Measurements from ENCODE around the gene BCL2L11. TPM values are rescaled to one million over a fixed set of nuclear protein-coding genes. Genes with fewer than 3 reads are reported as not detected.

The BCL2L11 gene
- total RNA-seq, 4 donors from 2014 or later: 8.9 to 27.0 (median 18.0) TPM

DNA sequence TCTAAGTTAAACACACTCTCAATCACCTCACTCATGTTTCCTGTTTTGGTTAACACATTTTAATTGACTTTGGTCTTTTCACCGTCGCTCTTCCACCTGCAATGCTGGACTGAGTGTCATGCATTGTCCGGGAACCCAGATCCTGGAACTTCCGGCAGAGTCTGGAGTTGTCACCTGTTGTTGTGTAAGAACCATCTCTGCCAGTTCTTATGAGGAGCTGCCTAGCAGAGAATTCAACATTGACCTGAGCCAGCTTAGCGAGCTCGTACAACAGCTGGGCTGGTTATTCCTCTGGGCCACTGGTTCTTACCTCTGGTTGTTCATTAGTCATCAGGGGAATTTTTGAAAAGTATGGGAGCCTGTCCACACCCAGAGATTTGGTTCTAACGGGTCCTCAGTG, 75.7 kb downstream of the BCL2L11 start:
- H3K27ac ChIP-seq: no peak overlapping the region
- H3K36me3 ChIP-seq: no peaks in the 10 kb centered on the region
- 75% methylated on average over 7 of the region's 7 CpGs for WGBS
- TF ChIP-seq POLR2AphosphoS5 (IDR thresholded peaks at IDR 0.05): no peak
- TF ChIP-seq EP300 (IDR thresholded peaks at IDR 0.05): no peak
- TF ChIP-seq POLR2A (IDR thresholded peaks at IDR 0.05): no peak
- no peak for TF ChIP-seq CTCF (IDR thresholded peaks at IDR 0.05)
- no peaks in the 10 kb centered on the region for H3K27me3 ChIP-seq
- no peak for DNase-seq (ENCODE audit: low spot score in 2 of 2)
- no peak overlapping the region for H3K4me3 ChIP-seq
- H3K4me1 ChIP-seq: no peaks in the 10 kb centered on the region
- H3K9me3 ChIP-seq: no peaks in the 10 kb centered on the region

GRCh38 chr2:111198701-111199100, 78.0 kb downstream of the BCL2L11 start:
- 87% methylated on average over 7 of the region's 9 CpGs for WGBS
- no peaks in the 10 kb centered on the region for H3K27me3 ChIP-seq
- H3K27ac ChIP-seq: no peak overlapping the region
- DNase-seq (ENCODE audit: low spot score in 2 of 2): no peak
- H3K36me3 ChIP-seq: no peaks in the 10 kb centered on the region
- no peaks in the 10 kb centered on the region for H3K4me1 ChIP-seq
- H3K9me3 ChIP-seq: no peaks in the 10 kb centered on the region
- H3K4me3 ChIP-seq: no peak overlapping the region
- no peak for TF ChIP-seq POLR2A (IDR thresholded peaks at IDR 0.05)
- TF ChIP-seq POLR2AphosphoS5 (IDR thresholded peaks at IDR 0.05): no peak
- TF ChIP-seq CTCF (IDR thresholded peaks at IDR 0.05): no peak
- no peak for TF ChIP-seq EP300 (IDR thresholded peaks at IDR 0.05)

DNA sequence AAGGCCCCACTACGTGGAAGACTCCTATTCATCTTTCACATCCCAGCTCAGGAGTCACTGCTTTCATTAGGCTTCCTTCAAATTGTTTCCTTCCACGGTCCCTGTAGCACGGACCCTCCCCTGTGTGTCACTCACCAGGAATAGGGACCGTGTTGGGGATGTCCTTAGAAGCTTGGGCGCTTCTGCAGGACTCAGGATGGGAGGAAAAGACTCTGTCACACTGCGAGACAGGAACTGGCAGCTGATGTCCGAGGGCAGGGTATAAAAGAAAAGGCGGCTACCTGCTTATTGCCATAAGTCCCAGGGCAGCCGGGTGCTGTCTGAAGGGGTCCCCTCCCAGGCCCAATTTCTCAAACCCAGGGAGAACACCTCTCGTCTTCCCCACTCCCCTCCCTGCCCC, 79.1 kb downstream of the BCL2L11 start:
- Histone ChIP-seq H3K36me3 (no peaks in the 10 kb centered on the region), H3K4me1 (no peaks in the 10 kb centered on the region), H3K27me3 (no peaks in the 10 kb centered on the region), H3K9me3 (no peaks in the 10 kb centered on the region), H3K27ac (no peak overlapping the region), H3K4me3 (no peak overlapping the region)
- 97% methylated on average over 10 of the region's 10 CpGs for WGBS
- DNase-seq (ENCODE audit: low spot score in 2 of 2): no peak
- TF ChIP-seq EP300 (IDR thresholded peaks at IDR 0.05) (no peak), POLR2AphosphoS5 (IDR thresholded peaks at IDR 0.05) (no peak), POLR2A (IDR thresholded peaks at IDR 0.05) (no peak), CTCF (IDR thresholded peaks at IDR 0.05) (no peak)

GRCh38 chr2:111200333-111200881, 79.7 kb downstream of the BCL2L11 start:
- no peak overlapping the region for H3K27ac ChIP-seq
- H3K4me3 ChIP-seq: no peak overlapping the region
- no peaks in the 10 kb centered on the region for H3K4me1 ChIP-seq
- H3K36me3 ChIP-seq: no peaks in the 10 kb centered on the region
- no peaks in the 10 kb centered on the region for H3K27me3 ChIP-seq
- TF ChIP-seq EP300 (IDR thresholded peaks at IDR 0.05): no peak
- no peak for TF ChIP-seq POLR2A (IDR thresholded peaks at IDR 0.05)
- no peak for TF ChIP-seq POLR2AphosphoS5 (IDR thresholded peaks at IDR 0.05)
- no peak for TF ChIP-seq CTCF (IDR thresholded peaks at IDR 0.05)
- WGBS: 88% methylated on average over 5 of the region's 11 CpGs
- no peak for DNase-seq (ENCODE audit: low spot score in 2 of 2)
- no peaks in the 10 kb centered on the region for H3K9me3 ChIP-seq

GRCh38 chr2:111201214-111201613, 80.5 kb downstream of the BCL2L11 start:
- DNase-seq (ENCODE audit: low spot score in 2 of 2): no peak
- H3K9me3 ChIP-seq: no peaks in the 10 kb centered on the region
- no peaks in the 10 kb centered on the region for H3K27me3 ChIP-seq
- H3K36me3 ChIP-seq: no peaks in the 10 kb centered on the region
- no peak overlapping the region for H3K4me3 ChIP-seq
- H3K4me1 ChIP-seq: no peaks in the 10 kb centered on the region
- WGBS: 96% methylated on average over 2 of the region's 4 CpGs
- TF ChIP-seq POLR2AphosphoS5 (IDR thresholded peaks at IDR 0.05) (no peak), EP300 (IDR thresholded peaks at IDR 0.05) (no peak), POLR2A (IDR thresholded peaks at IDR 0.05) (no peak), CTCF (IDR thresholded peaks at IDR 0.05) (no peak)
- no peak overlapping the region for H3K27ac ChIP-seq
